NCI-H1048 (cell line): ENCODE measurements around the gene TIFAB.

Experiments used
- DNase-seq: peaks from one replicate; lab custom pipeline; 2025; lab: John Stamatoyannopoulos, UW

Gene TIFAB

DNA sequence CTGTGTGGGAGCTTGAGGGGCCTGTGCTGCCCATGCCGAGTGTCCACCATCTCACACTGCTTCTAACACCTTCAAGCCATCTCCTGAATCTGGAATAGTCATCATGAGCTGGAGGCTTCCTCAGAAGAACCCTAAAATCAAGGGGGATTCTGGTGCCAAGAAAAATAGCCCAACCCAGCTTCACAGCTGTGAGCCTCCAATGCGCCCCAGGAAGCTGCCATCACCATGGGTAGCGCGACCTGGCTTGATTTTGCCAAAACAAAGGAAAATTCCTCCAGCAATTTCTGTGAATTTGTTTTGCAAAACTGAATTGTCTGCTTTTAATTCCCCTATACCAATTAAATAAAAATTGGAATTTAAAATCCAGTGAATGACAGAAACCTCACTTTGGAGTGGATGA, 6.2 kb upstream of the TIFAB start:
- no peak for DNase-seq

DNA sequence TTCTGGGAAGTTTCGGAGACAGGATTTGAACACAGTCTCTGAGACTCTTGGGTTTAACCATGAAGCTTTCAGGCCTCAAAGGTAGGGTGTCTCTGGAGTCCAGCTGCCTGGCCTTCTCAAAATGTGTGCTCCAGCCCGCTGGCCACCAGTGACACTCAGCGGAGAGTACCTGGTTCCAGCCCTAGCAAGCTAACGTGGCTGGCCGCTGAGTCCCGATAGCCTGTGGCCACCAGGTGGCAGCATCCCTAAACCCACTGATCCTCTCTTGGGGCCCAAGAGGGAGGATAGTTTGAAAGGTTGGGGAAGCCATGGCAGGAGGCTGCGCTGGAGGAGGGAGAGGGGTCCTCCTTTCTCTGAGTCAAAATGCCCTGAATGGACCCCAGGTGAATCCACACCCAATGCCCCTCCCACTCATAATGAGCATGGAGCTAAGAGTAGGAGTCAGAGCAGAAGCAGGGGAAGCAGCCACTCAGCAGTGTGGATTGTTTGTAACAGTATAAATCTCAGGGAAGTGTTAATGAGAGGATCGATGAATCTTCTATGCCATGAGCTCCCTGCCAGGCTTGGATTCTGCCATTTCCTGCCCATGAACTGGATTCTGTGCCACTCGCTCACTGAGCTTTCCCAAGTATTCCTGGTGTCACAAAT, 5.4 kb upstream of the TIFAB start:
- DNase-seq: peak; percentile 2

DNA sequence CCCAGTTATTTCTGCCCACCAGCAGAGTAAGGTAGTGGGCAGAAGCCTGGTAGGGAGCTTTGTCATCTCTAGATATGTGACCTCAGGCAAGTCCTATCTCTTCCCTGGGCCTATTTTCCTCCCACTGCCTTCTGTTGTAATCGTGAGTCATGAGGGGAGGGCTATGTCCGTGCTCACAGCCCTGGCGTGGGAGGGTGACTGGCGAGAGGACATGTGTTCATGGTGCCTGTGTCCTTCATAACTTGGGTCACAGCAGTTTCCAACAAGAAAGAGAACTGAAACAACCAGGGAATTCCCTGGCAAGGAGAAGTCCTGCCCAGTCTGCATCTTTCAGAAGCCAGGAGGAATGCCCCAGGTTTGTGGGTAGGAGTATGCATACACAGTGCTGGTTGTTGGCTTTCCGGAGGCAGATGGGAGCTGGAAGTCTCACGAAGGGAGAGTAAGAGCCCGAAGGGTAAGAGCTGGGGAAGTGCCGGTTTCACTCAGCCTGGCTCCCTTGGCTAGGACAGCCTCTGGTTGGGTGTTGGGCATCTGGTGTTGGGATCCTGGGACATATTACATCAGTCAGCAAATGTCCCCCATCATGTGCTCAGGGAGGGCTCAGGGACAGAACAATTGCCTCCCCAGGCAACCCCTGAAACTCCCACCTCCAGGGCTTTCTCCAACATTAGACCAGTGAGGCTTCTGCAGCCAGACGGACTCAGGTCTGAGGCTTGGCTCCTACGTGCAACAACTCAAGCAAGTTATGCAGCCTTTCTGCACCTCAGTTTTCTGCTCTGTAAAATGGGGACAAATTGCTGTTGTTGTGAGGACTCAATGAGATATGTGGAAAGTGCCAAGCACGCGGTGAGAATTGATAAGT, 4.3 kb upstream of the TIFAB start:
- DNase-seq: no peak

DNA sequence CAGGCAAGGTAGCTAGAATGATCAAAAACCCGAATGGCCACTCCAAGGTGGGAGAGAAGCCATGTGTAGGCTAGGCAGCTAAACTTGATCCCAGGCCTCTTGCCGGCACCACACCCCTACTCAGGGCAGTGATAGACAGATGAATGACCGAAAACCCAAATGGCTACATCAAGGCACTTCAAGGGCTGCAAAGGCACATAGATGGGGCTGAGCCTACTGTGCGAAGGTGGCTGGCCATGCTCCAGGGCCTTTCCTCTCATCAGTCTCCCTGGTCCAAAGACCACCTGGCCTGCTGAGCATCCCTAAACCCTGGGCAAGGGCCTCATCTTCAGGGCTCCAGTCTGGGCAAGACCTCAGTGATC, 3.7 kb upstream of the TIFAB start:
- DNase-seq: no peak

DNA sequence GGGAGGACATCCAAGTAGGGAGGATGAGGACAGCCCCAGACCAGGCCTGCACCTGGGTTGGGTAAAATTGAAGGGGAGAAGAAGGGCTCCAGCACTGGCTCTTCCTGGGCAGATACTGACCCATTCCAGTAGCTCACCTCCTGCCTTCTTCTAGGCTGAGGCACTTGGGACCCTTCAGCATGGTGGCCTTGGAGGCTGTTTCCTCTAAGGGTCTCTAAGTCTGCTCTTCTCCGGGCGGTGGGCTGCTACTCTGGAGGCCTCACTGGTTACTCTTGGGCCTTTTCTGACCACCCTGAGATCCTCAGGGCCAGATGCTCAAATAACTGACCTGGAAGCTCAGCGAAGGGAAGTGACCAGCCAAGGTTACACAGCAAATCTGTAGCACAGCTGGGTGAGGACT, 2.8 kb upstream of the TIFAB start:
- DNase-seq: no peak

DNA sequence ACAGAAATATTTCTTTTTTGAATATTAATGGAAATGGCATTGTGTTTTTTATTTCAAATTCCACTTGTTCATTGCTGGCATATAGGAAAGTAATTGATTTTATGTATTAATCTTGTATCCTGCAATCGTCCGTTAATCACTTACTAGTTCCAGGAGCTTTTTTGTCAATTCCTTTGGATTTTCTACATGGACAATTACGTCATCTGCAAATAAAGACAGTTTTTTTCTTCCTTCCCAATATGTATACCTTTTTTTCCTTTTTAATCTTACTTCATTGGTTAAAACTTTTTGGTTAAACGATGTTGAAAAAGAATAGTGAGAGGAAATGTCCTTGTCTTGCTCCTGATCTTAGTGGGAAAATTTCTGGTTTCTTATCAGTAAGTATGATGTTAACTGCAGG, 1.5 kb upstream of the TIFAB start:
- no peak for DNase-seq

DNA sequence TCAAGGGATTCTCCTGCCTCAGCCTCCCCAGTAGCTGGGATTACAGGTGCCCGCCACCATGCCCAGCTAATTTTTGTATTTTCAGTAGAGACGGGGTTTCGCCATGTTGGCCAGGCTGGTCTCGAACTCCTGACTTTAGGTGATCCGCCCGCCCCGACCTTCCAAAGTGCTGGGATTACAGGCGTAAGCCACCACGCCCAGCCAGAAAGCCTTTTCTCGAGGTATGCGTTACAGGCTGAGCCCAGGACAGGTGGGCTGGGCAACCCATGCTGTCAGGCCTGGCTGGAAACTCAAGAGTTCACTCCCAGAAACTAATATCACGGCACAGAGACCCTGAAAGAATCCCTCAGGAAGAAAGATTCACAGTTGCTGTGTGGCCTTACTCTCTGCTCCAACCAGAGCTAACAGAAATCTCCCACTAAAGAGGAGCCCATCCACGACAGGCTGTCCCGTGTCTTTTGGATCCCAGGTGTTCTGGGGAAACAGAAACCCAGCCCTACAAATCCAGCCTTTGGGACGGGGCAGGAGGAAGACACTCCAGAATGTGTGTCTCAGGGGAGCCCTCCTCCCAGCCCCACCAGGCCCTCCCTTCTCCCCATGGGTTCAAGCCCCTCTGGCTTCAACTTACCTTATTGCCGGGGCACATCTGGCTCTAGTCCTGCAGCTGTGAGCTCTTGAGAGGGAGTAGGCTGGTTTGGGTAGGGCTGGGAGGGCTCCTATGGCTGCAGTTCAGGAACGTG, 400 bp downstream of the TIFAB start:
- DNase-seq: no peak

DNA sequence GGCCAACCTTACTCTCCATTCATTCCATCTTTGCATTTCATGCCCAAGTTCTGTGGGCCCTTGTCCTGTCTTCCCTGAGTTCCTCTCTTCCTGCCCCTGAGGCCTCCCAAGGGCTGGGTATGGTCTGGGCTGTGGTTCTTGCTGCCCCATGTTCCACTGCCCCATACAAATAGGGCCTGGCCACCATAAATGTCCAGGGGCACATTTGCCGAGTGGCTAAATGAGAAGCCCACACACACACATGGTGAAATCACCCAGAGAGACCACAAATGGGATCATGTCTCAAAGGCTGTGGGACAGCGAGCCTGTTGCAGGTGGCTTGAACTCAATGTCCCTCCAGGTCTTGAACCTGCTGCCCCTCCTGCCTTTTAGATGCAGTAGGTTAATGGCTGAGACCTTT, 1.2 kb downstream of the TIFAB start:
- no peak for DNase-seq

DNA sequence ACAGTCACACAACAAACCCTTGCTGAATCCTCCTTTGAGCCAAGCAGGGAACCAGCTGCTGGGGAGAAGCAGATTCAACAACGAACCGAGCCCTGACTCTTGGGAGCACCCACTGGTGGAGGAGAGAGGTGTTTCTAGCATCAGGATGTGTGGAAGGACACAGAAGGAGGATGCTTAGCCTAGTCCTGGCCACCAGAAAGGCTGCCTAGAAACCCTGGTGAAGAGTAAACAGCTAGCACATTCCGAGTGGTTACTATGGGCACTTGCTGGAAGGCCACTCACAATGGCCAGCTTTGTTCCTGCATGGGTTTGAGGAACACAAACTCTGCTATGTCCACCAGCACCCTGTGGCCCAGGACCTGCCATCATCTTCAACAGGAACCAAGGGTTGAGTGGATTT, 1.8 kb downstream of the TIFAB start:
- no peak for DNase-seq

DNA sequence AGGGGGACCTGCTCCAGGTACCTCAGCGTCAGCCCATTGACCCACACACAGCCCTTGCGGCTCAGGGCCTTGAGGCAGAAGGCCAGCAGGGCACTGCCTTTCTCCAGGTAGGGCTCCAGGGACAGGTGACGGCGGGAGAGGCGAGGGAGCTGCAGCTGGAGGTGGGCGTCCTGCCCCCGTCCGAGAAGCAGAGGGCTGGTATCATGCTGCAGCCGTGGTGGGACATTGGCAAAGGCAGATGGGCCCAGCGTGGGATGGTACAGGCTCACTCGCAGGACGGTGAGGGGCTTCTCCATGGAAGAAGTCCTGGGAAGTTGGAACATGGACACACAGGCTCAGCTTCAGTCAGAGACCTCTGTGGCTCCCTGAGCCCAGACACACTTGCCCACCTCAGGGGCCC, 2.5 kb downstream of the TIFAB start:
- DNase-seq: no peak

DNA sequence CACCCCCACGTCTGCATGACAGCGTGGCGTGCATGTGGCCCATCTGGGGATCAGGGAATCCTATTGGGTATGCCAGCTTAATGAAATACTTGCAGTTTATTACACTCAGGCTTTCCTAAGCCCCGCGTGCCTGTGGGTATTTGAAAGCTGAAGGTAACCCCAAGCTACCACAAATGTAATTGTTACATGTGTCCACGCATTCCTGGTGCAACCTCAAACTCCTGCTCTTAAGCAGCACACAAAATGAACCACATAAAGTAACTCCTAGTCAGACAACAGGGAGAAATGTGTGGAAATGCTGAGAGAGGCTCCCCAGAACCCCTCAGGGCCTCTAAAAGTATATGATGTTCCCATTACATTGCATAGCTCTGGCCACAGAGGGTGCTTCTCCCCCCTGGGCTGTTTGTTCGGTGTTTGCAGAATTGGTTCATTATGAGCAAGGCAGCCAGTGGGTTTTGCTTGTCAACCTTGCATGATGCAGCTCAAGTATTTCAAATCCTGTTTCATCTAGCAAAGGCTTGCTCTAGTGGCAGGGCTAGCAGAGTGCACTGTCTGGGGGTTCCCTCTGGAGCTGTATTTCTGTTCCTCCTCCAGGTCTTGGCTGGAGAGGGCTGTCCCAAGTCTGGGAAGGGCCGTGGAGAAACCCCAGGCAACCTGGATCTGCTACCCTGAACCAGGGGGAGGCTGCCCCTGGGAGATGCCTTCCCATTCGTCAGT, 3.2 kb downstream of the TIFAB start:
- no peak for DNase-seq

DNA sequence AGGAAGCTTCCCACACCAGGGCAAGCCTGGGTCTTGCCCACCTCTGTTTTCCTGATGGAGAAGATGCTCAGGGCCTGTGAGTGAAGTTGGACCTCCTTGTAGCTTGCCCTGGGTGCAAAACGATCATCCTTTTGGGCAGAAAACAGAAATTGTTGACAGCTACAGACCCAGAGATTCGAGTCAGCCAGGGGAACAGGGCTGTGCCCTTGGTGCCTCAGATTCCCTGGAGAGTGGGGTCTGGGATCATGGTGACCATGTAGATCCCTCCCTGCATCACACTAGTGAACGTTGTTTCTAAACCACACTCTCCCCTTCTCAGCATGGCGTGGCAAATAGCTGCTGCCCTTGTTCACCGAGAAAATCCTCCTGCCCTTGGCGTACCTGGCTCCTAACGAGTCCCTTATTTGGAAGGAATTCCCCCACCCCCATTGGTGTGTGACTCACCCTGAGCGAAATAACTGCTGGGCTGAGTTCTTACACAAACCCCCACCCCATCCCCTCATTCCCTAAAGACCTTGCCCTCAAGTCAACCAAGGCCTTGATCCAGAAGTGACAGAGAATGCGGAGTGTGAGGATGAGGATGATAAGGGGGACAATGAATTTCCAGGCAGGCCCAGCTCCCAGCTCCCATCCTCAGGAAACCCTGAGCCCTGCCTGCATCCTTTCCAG, 3.9 kb downstream of the TIFAB start:
- DNase-seq: no peak

DNA sequence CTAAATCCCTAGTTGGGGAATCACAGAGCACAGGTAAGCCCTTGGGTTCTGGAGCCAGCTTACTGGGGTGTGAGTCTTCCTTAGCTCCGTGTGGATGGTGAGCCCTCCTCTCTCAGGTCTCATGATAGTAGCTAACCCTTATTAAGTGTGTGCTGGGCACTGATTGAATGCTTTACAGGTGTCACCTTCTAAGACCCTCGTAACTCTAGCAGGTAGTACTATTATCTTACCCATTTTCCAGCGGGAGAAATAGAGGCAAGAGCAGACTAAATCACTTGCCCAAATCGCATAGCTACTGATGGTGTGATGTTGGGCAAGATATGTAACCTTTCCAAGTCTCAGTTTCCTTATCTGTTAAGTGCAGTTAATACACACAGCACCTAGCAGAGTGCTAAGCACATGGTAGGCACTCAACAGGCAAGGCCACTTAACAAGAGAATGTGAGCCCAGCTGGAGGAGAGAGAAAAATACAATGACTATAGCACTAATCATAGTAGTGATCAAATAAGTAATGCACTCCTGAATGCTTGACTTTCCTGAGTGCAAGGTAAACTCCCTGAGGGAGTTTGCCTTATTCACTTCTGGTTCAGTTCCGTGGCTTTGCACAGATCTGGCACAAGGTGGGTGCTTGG, 4.7 kb downstream of the TIFAB start, which contains the start of gene DCANP1:
Gene DCANP1, minus strand, starts transcription at position 51 of the 632 bp plus-strand sequence. CDS start 240 bp downstream, outside the sequence.
- DNase-seq: no peak

DNA sequence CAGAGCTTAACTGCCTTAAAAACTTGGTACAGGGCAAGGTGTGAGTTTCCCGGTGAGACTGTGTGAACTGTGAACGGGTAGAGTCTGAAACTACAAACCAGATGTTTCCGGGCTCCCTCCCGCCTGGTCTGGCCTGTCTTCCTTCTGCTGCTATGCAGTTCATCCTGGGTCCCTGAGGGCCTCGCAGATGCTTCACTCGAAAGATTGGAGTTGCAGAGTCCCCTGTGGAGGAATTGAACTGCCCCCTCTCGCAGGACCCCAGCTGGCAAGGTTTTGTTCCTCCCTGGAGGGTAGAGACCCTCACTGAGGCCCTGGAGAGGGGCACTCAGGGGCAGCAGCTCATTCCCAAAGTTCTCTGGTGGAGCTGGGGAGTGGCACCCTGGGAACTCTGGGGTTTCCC, 5.5 kb downstream of the TIFAB start:
- no peak for DNase-seq

DNA sequence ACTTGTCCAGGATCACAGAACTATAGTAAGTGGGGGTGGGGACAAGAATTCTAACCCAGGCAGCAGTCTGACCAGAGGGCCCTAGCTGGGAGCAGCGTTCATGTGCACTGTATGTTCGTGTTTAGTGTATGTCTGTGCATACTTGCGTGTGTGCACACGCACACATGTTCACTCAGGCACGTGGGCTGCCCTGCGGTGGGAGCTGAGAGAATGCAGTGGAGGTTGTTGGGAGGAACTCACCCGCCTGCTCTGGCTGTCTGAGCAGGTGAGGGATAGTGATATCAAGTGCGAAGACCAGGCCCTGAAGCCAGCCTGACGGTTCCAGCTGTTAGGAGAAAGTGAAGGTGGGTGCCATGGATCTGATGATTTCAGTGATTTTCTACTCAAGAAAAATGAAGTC, 5.9 kb downstream of the TIFAB start:
- no peak for DNase-seq

DNA sequence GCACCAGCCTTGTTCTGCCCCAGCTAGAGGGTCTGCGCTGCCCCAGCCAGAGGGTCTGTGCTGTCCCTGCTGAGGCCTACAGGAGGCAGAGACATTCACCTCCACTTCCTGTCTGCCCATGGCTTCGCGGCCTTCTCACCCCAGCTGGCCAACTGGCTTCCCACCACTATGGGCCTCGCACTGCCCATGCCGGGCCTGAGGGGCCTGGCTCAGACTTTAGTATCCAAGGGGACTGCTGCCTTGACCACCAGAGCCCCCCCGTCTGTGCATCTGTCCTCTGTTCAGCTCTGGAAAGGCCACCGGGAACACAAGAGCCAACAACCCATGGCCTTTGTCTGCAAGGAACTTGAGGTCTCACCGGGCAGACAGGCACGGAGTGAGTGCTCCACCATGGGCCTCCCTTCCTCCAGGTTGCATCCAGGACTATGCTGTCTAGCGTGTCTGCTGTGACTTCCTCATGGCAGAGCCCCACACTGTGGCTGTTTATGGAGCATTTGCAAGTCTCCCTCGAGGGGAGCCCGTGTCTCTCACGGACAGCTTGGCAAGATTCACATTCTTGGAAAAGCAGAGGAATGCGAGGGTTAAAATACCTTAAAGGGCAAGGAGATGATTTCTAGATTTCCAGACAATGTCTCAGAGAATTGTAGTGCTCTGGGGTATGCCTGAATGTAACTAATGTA, 6.7 kb downstream of the TIFAB start:
- no peak for DNase-seq

DNA sequence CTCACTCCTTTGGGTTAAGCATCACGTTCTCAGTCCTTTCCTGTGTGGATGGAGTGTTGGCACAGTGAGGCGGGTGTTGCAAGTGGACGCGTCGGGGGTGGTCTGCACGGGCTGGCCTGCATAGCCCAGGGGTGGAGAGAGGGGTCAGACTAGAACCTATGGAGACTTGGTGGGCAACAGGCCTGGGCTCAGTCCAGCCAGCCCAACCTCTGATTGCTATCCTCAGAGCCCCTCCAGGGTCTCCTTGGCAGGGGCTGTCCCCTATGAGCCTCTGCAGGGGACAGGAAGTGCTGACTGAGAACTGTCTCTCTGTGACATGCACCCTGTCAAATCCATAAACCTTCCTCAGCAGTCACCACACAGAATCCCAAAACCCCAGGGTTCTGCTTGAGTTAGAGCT, 7.3 kb downstream of the TIFAB start:
- no peak for DNase-seq

DNA sequence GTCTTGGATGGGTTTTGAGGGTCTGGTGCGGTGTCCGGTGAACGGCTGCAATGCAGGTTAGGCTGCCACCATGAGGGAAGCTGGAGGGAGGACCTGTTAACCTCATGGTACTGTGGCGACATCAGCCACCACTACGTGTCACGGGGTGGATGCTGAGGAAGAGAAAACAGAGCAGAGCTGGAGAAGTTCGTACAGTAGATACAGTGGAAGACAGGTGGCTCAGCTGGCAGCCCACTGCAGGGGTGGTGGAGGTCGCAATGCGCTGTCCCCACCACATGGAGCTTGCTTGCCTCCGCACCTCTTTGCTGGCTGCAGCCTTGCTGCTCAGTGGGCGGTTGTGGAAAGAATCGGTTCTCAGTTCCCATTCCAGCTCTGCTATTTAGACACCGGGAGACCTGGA, 7.8 kb downstream of the TIFAB start:
- no peak for DNase-seq

DNA sequence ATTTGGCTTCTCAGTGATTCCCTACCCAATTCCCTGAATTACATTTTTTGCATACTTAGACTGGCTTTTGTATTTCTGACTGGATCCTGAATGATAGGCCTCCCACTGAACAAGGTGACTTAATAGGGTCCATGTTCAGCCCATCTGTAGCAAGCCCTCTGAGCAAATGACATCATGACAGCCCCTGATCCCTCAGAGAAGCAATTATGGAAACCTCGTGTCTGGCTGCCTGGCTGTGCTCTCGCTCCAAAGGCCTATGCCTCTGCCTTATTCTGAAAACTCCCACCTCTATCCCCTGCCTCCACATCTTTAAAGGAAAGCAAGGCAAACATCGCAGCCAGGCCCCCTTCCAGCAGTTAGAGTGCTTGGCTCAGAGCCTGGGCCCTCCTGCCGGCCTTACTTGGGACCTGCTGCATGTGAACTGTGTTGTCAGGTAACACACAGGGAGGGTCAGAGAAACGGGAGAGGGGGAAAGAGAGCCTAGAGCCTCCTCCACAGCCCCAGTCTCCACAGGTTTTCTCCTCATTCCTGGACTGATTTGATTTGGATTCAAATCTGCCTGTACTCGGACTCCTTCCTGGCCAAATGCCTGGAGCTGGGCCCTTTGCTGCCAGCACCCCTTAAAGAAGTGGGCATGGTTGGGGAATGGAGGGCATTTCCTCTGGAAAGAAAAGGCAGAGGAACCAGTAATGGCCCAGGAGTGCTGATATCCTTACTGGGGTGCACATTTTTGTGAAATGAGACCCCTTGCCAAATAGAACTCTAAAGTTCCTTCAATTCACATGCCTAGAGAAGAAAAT, 8.8 kb downstream of the TIFAB start:
- no peak for DNase-seq
